Activated gamma-delta T cell (primary cell): ENCODE results near the gene SPATA31E1.
"Not testable (repeated sequence)": the region's sequence is repeated elsewhere in the genome, so short reads cannot be mapped to it uniquely, and the experiment has no call there.

Experiments
- DNase-seq: peaks from one replicate; lab custom pipeline; 2025; lab: John Stamatoyannopoulos, UW

Gene SPATA31E1

DNA sequence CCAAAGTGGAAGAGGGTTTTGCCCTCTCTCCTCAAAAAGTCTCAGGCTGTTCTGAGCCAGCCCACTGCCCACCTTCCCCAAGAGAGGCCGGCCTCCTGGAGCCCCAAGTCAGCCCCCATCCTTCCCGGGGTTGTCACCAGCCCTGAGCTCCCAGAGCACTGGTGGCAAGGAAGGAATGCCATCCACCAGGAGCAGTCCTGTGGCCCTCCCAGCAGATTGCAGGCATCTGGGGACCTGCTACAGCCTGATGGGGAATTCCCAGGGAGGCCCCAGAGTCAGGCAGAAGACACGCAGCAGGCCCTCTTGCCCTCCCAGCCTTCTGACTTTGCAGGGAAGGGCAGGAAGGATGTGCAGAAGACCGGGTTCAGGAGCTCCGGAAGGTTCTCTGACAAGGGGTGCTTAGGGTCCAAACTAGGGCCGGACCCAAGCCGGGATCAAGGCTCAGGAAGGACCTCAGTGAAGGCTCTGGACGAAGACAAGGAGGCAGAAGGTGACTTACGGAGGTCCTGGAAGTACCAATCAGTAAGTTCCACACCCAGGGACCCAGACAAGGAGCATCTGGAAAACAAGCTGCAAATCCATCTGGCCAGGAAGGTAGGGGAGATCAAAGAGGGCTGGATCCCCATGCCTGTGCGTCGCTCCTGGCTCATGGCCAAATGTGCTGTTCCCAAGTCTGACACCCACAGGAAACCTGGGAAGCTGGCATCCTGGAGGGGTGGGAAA, 3.7 kb downstream of the SPATA31E1 start:
- DNase-seq = no peak

DNA sequence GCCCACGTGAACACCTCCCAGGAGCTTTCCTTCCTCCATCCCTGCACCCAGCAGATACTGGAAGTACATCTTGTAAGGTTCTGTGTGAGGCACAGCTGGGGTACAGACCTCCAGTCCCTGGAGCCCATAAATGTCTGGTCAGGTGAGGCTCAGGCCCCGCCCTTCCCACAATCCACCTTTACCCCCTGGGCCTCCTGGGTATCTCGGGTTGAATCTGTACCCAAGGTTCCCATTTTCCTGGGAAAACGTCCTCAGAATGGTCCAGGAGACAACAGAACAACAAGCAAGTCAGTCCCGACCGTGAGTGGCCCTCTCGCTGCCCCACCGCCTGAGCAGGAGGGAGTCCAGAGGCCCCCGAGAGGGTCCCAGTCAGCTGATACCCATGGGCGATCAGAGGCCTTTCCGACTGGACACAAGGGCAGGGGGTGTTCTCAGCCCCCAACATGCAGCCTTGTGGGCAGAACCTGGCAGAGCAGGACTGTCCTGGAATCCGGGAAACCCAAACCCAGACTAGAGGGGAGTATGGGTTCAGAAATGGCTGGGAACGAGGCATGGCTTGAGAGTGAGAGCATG, 4.3 kb downstream of the SPATA31E1 start:
- no peak for DNase-seq

DNA sequence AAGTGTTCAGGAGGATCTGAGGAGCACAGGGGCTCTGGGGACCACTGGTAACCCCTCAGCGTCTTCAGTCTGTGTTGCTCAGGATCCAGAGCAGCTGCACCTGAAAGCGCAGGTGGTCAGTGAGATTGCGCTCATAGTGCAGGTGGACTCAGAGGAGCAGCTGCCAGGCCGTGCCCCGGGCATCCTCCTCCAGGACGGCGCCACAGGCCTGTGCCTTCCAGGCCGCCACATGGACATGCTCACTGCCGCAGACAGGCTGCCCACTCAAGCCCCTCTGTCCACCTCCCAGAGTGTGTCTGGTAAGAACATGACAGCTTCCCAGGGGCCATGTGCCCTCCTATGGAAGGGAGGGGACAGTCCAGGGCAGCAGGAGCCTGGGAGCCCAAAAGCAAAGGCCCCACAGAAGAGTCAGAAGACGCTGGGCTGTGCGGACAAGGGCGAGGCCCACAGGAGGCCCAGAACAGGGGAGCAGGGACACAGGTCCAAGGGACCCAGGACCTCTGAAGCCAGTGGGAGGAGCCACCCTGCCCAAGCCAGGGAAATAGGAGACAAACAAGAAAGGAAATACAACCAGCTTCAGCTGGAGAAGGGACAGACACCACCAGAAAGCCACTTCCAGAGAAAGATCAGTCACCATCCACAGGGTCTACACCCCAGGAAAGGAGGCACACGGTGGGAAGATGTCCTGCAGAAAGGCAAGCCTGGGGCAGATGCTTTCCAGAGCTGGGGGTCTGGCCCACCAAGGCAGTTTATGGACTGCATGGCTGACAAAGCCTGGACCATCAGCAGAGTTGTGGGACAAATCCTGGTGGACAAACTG, 5.2 kb downstream of the SPATA31E1 start:
- no peak for DNase-seq

DNA sequence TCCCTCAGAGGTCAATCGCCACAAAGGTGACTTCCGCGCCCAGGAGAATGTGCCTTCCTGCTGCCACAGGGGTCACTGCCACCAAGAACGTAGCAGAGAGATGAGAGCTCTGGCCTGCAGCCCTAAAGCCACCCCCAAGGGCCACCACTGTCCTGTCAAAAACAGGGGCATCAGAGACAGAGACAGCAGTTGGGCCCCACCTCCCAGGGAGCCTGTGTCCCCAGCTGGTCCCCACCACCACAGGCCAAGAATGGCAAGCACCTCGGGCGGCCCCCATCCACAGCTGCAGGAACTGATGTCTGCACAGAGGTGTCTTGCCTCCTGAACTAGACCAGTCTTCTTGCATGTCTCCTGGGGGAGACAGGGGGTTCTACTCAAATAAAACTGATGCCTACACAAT, 5.8 kb downstream of the SPATA31E1 start:
- DNase-seq = no peak

DNA sequence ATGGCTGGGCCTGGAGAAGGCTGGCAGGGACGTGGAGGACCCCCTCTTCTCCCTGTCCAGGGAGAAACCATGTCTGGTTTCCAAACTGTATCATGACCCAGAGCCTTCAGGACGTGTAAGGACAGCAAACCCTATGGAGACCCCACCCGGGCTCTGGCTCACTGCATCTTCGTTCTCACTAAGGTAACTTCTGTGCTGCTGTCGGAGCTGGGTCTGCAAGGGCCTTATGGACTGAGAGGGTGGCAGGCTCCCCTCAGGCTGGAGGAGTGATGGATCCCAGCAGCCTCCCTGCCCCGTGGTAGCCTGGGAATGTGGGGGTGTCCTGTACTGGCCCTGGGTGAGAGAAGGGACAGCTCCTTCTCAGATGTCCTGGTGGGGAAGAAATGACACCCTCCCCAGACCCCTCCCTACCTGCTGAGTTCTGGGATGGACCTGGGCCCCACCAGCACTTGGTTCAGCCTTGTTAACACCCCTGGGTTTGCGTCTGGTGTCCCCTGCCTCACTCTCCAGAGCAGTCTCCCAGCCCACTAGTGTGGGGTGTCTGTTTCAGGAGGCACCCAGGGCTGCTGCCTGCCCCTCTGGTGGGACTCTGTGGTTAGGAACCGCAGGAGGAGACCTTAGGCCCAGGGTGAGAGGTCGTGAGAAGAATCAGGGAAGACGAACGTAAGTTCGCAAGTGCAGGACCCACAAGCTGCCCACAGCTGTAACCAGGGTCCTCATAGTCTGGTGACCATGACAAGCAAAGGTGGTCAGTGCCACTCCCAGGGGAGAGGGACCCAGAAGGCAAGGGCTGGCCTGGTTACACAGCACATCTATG, 6.6 kb downstream of the SPATA31E1 start:
- no peak for DNase-seq

GRCh38 chr9:87889882-87890252, 7.2 kb downstream of the SPATA31E1 start:
- no peak for DNase-seq

- no peak for DNase-seq
These were observed 8.2 kb downstream of the SPATA31E1 start for GRCh38 chr9:87890837-87891236.

DNA sequence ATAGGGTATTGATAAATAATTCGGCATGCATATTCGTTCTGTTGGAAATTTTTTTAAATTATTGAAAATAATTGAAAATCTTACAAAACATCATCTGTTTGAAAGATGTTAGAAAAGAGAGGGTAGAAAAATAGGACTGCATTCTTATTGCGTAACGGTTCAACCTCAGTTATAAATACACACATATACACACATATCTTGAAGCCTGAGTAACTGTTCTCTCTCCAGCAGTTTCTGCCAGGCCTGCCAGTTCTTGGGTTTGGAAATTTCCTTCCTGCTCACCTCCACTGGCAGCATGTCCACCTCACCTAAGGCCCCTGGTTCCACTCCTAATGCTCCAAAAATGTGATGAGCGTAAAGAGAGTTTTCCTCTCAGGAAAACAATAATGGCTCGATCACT, 9.1 kb downstream of the SPATA31E1 start:
- no peak for DNase-seq

DNA sequence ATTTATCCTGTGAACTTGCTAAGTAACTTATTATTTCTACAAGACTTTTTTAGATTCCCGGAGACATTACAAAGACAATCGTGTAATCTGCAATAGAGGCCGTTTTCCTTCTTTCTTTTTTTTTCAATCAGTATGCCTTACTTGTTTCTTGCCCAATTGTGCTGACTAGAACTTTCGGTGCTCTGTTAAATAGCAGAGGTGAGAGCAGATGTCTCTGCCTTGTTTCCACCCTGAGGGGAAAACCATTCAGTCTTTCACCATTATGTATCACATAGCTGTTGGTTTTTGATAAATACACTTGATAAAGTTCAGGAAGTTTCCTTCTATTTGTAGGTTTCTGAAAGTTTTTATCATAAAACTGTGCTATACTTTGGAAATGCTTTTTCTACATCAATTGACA, 10.3 kb downstream of the SPATA31E1 start:
- no peak for DNase-seq

- DNase-seq = no peak
These were observed 12.4 kb downstream of the SPATA31E1 start for GRCh38 chr9:87894998-87895625.

DNA sequence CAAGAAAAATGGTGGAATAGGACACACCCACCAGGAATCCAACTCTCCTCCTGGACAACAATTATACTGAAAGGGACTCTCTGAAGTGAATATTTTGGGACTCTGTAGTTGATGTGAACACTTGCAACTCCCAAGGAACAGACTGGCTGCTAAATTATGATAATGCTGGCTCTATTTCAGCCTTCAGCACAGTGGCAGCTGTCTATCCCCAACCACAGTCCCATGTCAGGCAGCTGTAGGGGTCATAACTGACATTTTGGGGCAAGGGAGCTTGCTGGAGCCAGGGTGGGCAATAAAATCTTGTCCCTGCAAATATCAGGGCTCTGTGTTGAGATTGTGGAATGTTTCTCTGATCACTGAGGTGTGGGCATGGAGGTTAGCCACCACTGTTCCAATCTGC, 14.2 kb downstream of the SPATA31E1 start:
- DNase-seq = no peak

GRCh38 chr9:87898151-87898550, 15.5 kb downstream of the SPATA31E1 start:
- DNase-seq = no peak

DNA sequence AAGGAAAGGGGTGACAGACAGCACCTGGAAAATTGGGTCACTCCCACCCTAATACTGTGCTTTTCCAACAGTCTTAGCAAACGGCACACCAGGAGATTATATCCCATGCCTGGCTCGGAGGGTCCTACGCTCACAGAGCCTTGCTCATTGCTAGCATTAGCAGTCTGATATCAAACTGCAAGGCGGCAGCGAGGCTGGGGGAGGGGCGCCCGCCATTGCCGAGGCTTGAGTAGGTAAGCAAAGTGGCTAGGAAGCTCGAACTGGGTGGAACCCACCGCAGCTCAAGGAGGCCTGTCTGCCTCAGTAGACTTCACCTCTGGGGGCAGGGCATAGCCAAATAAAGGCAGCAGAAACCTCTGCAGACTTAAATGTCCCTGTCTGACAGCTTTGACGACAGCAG, 19.7 kb downstream of the SPATA31E1 start:
- DNase-seq = not testable (repeated sequence)

- DNase-seq = no peak
These were observed 26.8 kb downstream of the SPATA31E1 start for GRCh38 chr9:87909310-87910041.

DNA sequence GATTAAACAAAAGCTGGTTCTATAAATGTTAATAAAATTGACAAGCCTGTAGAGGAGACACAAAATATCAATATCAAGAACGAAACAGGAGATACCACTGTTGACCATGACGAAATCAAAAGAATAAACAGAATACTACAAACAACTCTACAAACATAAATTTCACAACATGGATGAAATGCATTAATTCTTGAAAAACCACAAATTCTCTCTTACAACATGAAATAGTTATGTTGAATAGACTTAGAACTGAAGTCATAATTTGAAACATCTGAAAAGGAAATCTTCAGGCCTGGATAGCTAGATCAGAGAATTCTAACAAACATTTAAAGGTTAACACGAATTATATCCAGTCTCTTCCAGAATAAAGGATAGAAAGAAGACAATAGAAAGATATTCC, 28.1 kb downstream of the SPATA31E1 start:
- no peak for DNase-seq

DNA sequence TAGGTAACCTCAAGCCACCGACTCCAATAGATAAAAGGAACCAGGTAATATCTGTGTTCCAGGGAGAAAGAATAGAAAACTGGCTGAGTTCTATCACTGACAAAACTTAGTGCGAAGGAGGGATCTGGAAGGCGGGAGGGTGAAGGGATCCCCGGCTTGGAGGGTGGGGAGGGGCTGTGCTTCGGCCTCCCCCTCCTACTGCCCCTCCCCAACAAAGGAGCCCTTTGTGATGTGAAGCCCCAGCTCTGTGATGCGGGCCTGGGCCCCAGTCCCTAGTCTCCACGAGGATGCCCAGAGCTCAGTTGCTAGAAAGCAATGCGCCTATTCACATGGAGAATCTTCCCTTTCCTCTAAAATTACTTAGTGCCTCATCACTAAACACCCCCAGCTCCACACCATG, 35.0 kb downstream of the SPATA31E1 start, which contains the start of gene SPATA31C1:
SPATA31C1 (plus strand) TSS at position 301 of the 400 bp plus-strand sequence.
- not testable (repeated sequence) for DNase-seq

DNA sequence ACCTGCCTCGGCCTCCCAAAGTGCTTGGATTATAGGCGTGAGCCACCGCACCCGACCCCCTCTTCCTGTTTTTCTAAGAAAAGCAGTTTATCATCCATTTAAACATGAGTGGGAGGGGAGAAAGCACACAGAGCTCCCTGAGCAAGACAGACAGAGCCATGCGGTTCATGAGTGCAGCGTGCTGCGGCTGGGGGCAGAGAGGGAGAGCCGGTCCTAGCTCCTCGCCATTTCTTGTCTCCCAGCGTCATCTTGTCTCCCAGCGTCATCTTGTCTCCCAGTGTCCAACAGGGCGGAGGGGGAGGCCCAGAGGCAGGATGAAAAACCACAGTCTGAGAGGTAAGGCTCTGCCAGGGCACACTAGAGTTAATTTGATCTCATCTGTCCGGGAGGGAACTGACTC, 36.3 kb downstream of the SPATA31E1 start:
- DNase-seq = not testable (repeated sequence)

DNA sequence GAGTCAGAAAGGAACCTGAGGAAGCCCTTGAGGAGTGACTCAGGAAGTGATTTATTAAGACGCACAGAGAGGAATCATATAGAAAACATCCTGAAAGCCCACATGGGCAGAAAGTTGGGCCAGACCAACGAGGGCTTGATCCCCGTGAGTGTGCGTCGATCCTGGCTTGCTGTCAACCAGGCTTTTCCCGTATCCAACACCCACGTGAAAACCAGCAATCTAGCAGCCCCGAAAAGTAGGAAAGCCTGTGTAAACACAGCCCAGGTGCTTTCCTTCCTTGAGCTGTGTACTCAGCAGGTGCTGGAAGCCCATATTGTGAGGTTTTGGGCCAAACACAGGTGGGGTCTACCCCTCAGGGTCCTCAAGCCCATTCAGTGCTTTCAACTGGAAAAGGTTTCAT, 38.9 kb downstream of the SPATA31E1 start:
- not testable (repeated sequence) for DNase-seq

GRCh38 chr9:87923012-87923411, 40.3 kb downstream of the SPATA31E1 start:
- DNase-seq = not testable (repeated sequence)

DNA sequence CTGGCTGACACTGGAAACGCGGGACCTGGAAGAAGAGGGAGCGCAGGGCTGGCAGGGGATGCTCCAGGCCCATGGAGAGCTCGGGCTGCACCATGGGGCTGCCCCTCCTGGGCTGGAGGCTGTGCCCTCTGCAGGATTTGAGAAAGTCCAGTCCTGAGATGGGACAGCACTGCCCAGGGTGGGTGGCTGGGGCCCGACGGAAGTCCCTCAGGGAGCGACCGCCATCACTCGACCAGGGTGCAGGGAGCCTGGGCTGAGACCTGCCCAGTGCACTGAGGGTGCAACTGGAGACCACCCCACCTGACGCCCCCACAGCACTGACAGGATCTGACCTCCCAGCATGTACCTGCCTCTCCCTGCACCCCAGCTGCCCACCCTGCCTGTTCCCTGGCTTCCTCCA, 42.2 kb downstream of the SPATA31E1 start:
- not testable (repeated sequence) for DNase-seq

DNA sequence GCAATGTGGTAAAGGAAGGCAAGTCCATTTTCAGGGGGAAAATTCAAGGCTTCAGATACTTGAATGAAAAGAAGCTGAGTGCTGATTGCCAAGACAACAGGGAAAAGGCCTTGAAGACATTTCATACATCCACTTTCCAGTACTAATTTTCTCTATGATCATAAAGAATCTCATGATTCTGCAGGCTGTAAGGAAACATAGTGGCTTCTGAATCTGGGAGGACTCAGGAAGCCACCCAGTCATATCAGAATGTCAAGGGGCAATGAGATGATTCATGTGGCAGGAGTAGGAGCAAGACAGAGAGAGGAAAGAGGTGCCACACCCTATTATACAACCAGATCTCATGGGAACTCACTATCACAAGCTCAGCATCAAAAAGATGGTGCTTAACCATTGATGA, 46.5 kb downstream of the SPATA31E1 start:
- not testable (repeated sequence) for DNase-seq
